Measurements from ENCODE around the gene BCAN. TPM values are rescaled to one million over a fixed set of nuclear protein-coding genes. Genes with fewer than 3 reads are reported as not detected.
A peak's percentile ranks its signal among the peaks of the same experiment; 100 is the strongest.

BCAN gene
- total RNA-seq, 1 experiment from 2014 or later, result 1.2 TPM

DNA sequence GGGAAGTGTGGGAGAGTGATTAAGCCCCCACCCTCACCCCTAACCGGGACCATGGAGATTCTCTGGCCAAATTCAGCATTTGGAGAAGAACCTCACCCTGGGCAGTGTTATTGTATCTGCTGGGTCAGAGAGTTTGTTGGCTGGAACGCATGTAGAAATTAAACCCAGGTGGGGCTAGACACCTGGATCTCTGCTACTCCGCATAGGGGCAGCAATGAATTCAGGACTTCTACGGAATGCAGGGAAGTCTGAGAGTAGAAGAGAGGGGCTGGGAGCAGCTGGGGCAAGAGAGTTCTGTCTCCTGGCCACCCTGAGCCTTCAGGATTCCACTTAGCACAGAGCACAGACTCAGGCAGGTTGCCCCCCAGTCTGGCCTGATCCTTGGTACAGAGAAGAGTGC, 67.1 kb downstream of the BCAN start:
- H3K23ac ChIP-seq (ENCODE audit: insufficient read length, low read depth, low read length), result no peak overlapping the region
- H3K14ac ChIP-seq (ENCODE audit: insufficient read depth, low read length), result no peak overlapping the region
- no peaks in the 10 kb centered on the region for H3K9me3 ChIP-seq (ENCODE audit: control insufficient read depth, low read depth, low read length)
- H3K4me1 ChIP-seq (ENCODE audit: insufficient read depth, low read length), result peaks cover 11% of the 10 kb centered on the region; the same call in 1 of the 2 replicates
- H3K56ac ChIP-seq (ENCODE audit: insufficient read length, low read depth, low read length), result no peak overlapping the region
- H2BK5ac ChIP-seq (ENCODE audit: insufficient read length, low read length), result no peak overlapping the region
- Mint-ChIP-seq H3K4me3 (peak overlapping the region in 1 of 2 experiments; percentile 91; a peak in 3 of 5 replicates), H3K9me3 (no peaks in the 10 kb centered on the region), H3K27ac (peak overlapping the region; percentile 46 to 99 (median 90); a peak in 3 of 7 replicates), H3K36me3 (ENCODE audit: insufficient read depth in 1 of 3, low read depth in 3 of 3) (no peaks in the 10 kb centered on the region; a peak in 1 of 7 replicates), H3K27me3 (ENCODE audit: low read depth) (peaks cover 15% of the 10 kb centered on the region), H3K4me1 (peaks cover 68 to 69% of the 10 kb centered on the region in 2 experiments)
- no peak overlapping the region for H4K5ac ChIP-seq (ENCODE audit: insufficient read length, low read depth, low read length)
- no peak overlapping the region for H4K91ac ChIP-seq (ENCODE audit: insufficient read length, low read depth, low read length)
- no peaks in the 10 kb centered on the region for H3K79me2 ChIP-seq (ENCODE audit: insufficient read depth, low read length)
- H3K4ac ChIP-seq (ENCODE audit: low read depth, low read length), result no peak overlapping the region
- no peak for TF ChIP-seq CTCF (conservative IDR thresholded peaks at IDR 0.05)
- no peak overlapping the region for H2BK12ac ChIP-seq (ENCODE audit: insufficient read length, low read depth, low read length)
- H2AK5ac ChIP-seq (ENCODE audit: insufficient read length, low read length), result no peak overlapping the region
- peaks cover 33% of the 10 kb centered on the region for H3K23me2 ChIP-seq (ENCODE audit: insufficient read length, low read depth, low read length, poor library complexity, severe bottlenecking)
- no peak overlapping the region for H3T11ph ChIP-seq (ENCODE audit: low read length)
- no peak overlapping the region for H3K9ac ChIP-seq (ENCODE audit: extremely low read depth, insufficient read length, low read length)
- no peak overlapping the region for H2BK15ac ChIP-seq (ENCODE audit: low read depth, low read length)
- H3K79me1 ChIP-seq (ENCODE audit: insufficient read depth, low read depth, low read length, poor library complexity, severe bottlenecking), result no peaks in the 10 kb centered on the region
- no peak overlapping the region for H3K27ac ChIP-seq (ENCODE audit: insufficient read length, low read depth, low read length)
- H4K8ac ChIP-seq (replicated peaks; ENCODE audit: insufficient read length, low read depth, low read length), result no peak overlapping the region
- H2BK120ac ChIP-seq (ENCODE audit: low read depth, low read length, poor library complexity, severe bottlenecking), result no peak overlapping the region
- H2AFZ ChIP-seq (ENCODE audit: low read length), result no peak overlapping the region
- H3K27me3 ChIP-seq (ENCODE audit: insufficient read depth, low read length), result peaks cover 3% of the 10 kb centered on the region; the same call in 1 of the 2 replicates
- H3K18ac ChIP-seq (ENCODE audit: insufficient read length, low read depth, low read length), result no peak overlapping the region
- H4K20me1 ChIP-seq (ENCODE audit: control insufficient read depth, insufficient read depth, insufficient read length), result no peaks in the 10 kb centered on the region
- no peak for DNase-seq
- no CpG with 5 or more reads among the region's 4 CpGs for WGBS (ENCODE audit: extremely low coverage, insufficient read length, low lambda C conversion rate)
- H3K4me2 ChIP-seq (ENCODE audit: insufficient read depth, insufficient read length, low read length), result peak overlapping the region; percentile 83
- no peak overlapping the region for H2BK20ac ChIP-seq (ENCODE audit: low read depth, low read length, poor library complexity, severe bottlenecking)

Other genes with a start within 250 kb of the BCAN start
- gene MEF2D, start 141.3 kb upstream of the BCAN start, total RNA-seq (2021), result 18.7 and 20.8 TPM in 2 replicates
- 24.5 and 24.7 TPM in 2 replicates for gene IQGAP3, start 69.6 kb upstream of the BCAN start, total RNA-seq (2021)
- gene TTC24, start 62.4 kb upstream of the BCAN start, total RNA-seq (2021), result 0.26 TPM in 1 of 2 replicates, not detected in the other
- 96.6 and 100 TPM in 2 replicates for gene NAXE, start 50.3 kb upstream of the BCAN start, total RNA-seq (2021)
- gene GPATCH4, start 40.6 kb upstream of the BCAN start, total RNA-seq (2021), result 64.6 and 71.7 TPM in 2 replicates
- 0.44 and 0.46 TPM in 2 replicates for gene HAPLN2, start 22.7 kb upstream of the BCAN start, total RNA-seq (2021)
- 167 and 168 TPM in 2 replicates for gene NES, start 35.3 kb downstream of the BCAN start, total RNA-seq (2021)
- gene CRABP2, start 63.5 kb downstream of the BCAN start, total RNA-seq (2021), result 180 and 184 TPM in 2 replicates
- 24.4 and 26.2 TPM in 2 replicates for gene METTL25B, start 86.4 kb downstream of the BCAN start, total RNA-seq (2021)
- 52.4 and 57.6 TPM in 2 replicates for gene ISG20L2, start 86.6 kb downstream of the BCAN start, total RNA-seq (2021)
- 27.3 and 29.0 TPM in 2 replicates for gene MRPL24, start 99.0 kb downstream of the BCAN start, total RNA-seq (2021)
- 308 and 310 TPM in 2 replicates for gene HDGF, start 109.6 kb downstream of the BCAN start, total RNA-seq (2021)
- gene PRCC, start 125.4 kb downstream of the BCAN start, total RNA-seq (2021), result 129 TPM in 2 replicates
- 2.0 and 2.5 TPM in 2 replicates for gene SH2D2A, start 174.7 kb downstream of the BCAN start, total RNA-seq (2021)
- not detected in 2 replicates for gene INSRR, start 217.0 kb downstream of the BCAN start, total RNA-seq (2021)
- gene NTRK1, start 218.7 kb downstream of the BCAN start, total RNA-seq (2021), result 0.13 and 0.24 TPM in 2 replicates